GM12878 (cell line): ENCODE measurements around the gene NELL1. TPM values are rescaled to one million over a fixed set of nuclear protein-coding genes. Genes with fewer than 3 reads are reported as not detected.

Experiments
- ATAC-seq: fragments of 200-7000 bp; cut with Tn5 transposase; 3 replicates; pipeline ENCODE4 v1.9.1; 2020; ENCODE audit warnings: mild to moderate bottlenecking, moderate library complexity
- BruUV-seq: library from RNA; stranded (reverse); fragments of 400-500 nt; replicated peaks from 2 replicates; lab custom pipeline; 2021; lab: Mats Ljungman, UMichigan
- CTCF ChIA-PET: fragments of 300-600 bp; sonication (Branson Sonifier 250); formaldehyde crosslinking; extraction: SDS; loops from one replicate; lab custom pipeline; 2021; ENCODE audit warnings: inconsistent platforms; lab: Yijun Ruan, JAX
- POLR2A ChIA-PET: fragments of 350-600 bp; formaldehyde crosslinking; extraction: SDS; loops from one replicate; lab custom pipeline; 2021; ENCODE audit warnings: inconsistent platforms; lab: Charles Lee
- RAD21 ChIA-PET: fragments of 300-600 bp; sonication (Branson Sonifier 250); formaldehyde crosslinking; loops from one replicate; lab custom pipeline; 2023; ENCODE audit warnings: antibody characterized with exemption; ENCODE audit not compliant: unreplicated experiment; lab: Charles Lee
- SMC1A ChIA-PET: fragments of 300-600 bp; sonication (Branson Sonifier 250); formaldehyde crosslinking; loops from one replicate; lab custom pipeline; 2023; ENCODE audit not compliant: unreplicated experiment, uncharacterized antibody; lab: Charles Lee
- DNase-seq: peaks from one replicate; pipeline ENCODE4 v3.0.0-alpha.2; 2011; ENCODE audit warnings: low read depth, low spot score
- FAIRE-seq: peaks from 3 replicates; lab custom pipeline; 2011; peaks lifted over from hg19 to GRCh38; lab: Jason Lieb, UNC
- H2AFZ ChIP-seq: 2 replicates; pipeline ENCODE4 v1.6.0; 2011; ENCODE audit warnings: low read depth, low read length, control low read depth; ENCODE audit not compliant: control insufficient read depth
- H3K27ac ChIP-seq: 2 replicates; pipeline ENCODE4 v1.5.1; 2011; ENCODE audit warnings: control low read depth; ENCODE audit not compliant: control insufficient read depth, insufficient read depth
- H3K27me3 ChIP-seq, 2 experiments: replicated peaks in 1 of 2; 2 replicates each; pipeline versions ENCODE4 v1.6.0 to v1.6.1; 2011; ENCODE audit warnings: low read length in 1 of 2; ENCODE audit not compliant: control insufficient read depth in 2 of 2, insufficient read depth in 2 of 2
- H3K36me3 ChIP-seq, 2 experiments: 2 replicates each; pipeline ENCODE4 v1.5.1; 2011; ENCODE audit warnings: low read length in 1 of 2; ENCODE audit not compliant: control insufficient read depth in 2 of 2, insufficient read depth in 2 of 2
- H3K4me1 ChIP-seq: 2 replicates; pipeline ENCODE4 v1.6.1; 2011; ENCODE audit warnings: mild to moderate bottlenecking, low read length, moderate library complexity, mixed read lengths; ENCODE audit not compliant: control insufficient read depth, insufficient read depth
- H3K4me2 ChIP-seq: 2 replicates; pipeline ENCODE4 v1.6.0; 2011; ENCODE audit warnings: control low read depth; ENCODE audit not compliant: control insufficient read depth, insufficient read depth
- H3K4me3 ChIP-seq: fragments of 200-600 bp; sonication (generic); 2 replicates; pipeline ENCODE4 v1.5.1; 2016
- H3K79me2 ChIP-seq: 2 replicates; pipeline ENCODE4 v1.6.0; 2011; ENCODE audit warnings: low read length; ENCODE audit not compliant: control insufficient read depth, insufficient read depth
- H3K9ac ChIP-seq: 2 replicates; pipeline ENCODE4 v1.8.0; 2011; ENCODE audit warnings: low read length, control low read depth, mixed read lengths; ENCODE audit not compliant: control insufficient read depth, insufficient read depth
- H3K9me3 ChIP-seq: replicated peaks from 3 replicates; pipeline ENCODE4 v1.5.1; 2011; ENCODE audit warnings: mild to moderate bottlenecking, low read length; ENCODE audit not compliant: control insufficient read depth, insufficient read depth
- H4K20me1 ChIP-seq: 2 replicates; pipeline ENCODE4 v1.6.0; 2011; ENCODE audit not compliant: control insufficient read depth, insufficient read depth
- ASH2L ChIP-seq: fragments of 300-600, 200-600 bp; sonication (generic); IDR thresholded peaks from 2 replicates; pipeline ENCODE4 v1.6.1; 2017; ENCODE audit warnings: low read depth, mild to moderate bottlenecking, borderline replicate concordance
- CEBPB ChIP-seq, 2 experiments: fragments of 150-350 bp in 1 of 2; IDR thresholded peaks; 2 replicates each; pipeline ENCODE4 v1.6.1; 2012 to 2014; ENCODE audit warnings: low read depth in 2 of 2, low read length in 2 of 2, borderline replicate concordance in 1 of 2, inconsistent platforms in 1 of 2
- CHD1 ChIP-seq: IDR thresholded peaks from 2 replicates; pipeline ENCODE4 v1.6.1; 2012; ENCODE audit warnings: low read depth, low read length, improper control_type of control experiment
- MEF2A ChIP-seq: IDR thresholded peaks from 2 replicates; pipeline ENCODE4 v1.6.1; 2011; ENCODE audit warnings: low read depth, mild to moderate bottlenecking, low read length, moderate library complexity; ENCODE audit not compliant: insufficient read depth
- MYB ChIP-seq: fragments of 150-350 bp; IDR thresholded peaks from 2 replicates; pipeline ENCODE4 v1.6.1; 2014; ENCODE audit warnings: mild to moderate bottlenecking, low read depth, low read length, borderline replicate concordance
- NFYB ChIP-seq: IDR thresholded peaks from 2 replicates; pipeline ENCODE4 v1.6.1; 2011; ENCODE audit warnings: low read depth, mild to moderate bottlenecking, low read length, improper control_type of control experiment, moderate library complexity; ENCODE audit not compliant: insufficient read depth
- SPI1 ChIP-seq: IDR thresholded peaks from 2 replicates; pipeline ENCODE4 v1.6.1; 2011; ENCODE audit warnings: low read depth, mild to moderate bottlenecking, low read length, moderate library complexity, borderline replicate concordance; ENCODE audit not compliant: insufficient read depth
- TCF7 ChIP-seq: IDR thresholded peaks from 2 replicates; pipeline ENCODE4 v1.6.1; 2014; ENCODE audit warnings: antibody characterized with exemption, borderline replicate concordance
- YBX1 ChIP-seq: fragments of 450-650 bp; IDR thresholded peaks from 2 replicates; pipeline ENCODE4 v1.6.1; 2016; ENCODE audit warnings: antibody characterized with exemption
- ZBTB11 ChIP-seq: fragments of 450-650 bp; formaldehyde crosslinking; IDR thresholded peaks from 2 replicates; pipeline ENCODE4 v1.5.0; 2022; ENCODE audit warnings: mild to moderate bottlenecking, missing genetic modification characterization
- ZBTB33 ChIP-seq: fragments of 450-650 bp; IDR thresholded peaks from 2 replicates; pipeline ENCODE4 v1.6.1; 2017; ENCODE audit warnings: mild to moderate bottlenecking
- WGBS: methylation state at CpG from one replicate; pipeline ENCODE4 v1.1.6; 2016; ENCODE audit warnings: low lambda C conversion rate; ENCODE audit not compliant: insufficient replicate concordance, insufficient coverage; ENCODE audit errors: missing lambda C conversion rate; 5-methylcytosine and 5-hydroxymethylcytosine counted together
- in situ Hi-C: fragments of 300-500 bp; cut with MboI; formaldehyde crosslinking; loops from 9 replicates; pipeline ENCODE4 v1.14.3; 2018; ENCODE audit warnings: mixed read lengths
- intact Hi-C: fragments of 100-400 bp; cut with micrococcal nuclease; formaldehyde crosslinking; loops from one replicate; pipeline ENCODE4 v1.14.2; 2022; ENCODE audit not compliant: unreplicated experiment
- polyA plus RNA-seq, 11 experiments: library from polyadenylated mRNA; depleted of rRNA in 4 of 11; unstranded in 6 of 11; stranded (reverse) in 5 of 11; fragments of >200 nt; fragmentation: Nextera tagmentation in 4 of 11; fragmentation: Illumina TruSeq in 1 of 11; extraction: Ambion mirVana in 4 of 11; extraction: Trizol in 1 of 11; gene quantifications; 1 replicate in 1 of 11; 2 replicates in 10 of 11; pipeline versions ENCODE4 v1.2.1 to v1.2.3, GENCODE V29; 2011 to 2016; ENCODE audit warnings: inconsistent platforms in 2 of 11, missing spikeins in 2 of 11, low read depth in 1 of 11
- total RNA-seq, 4 experiments: library from RNA; depleted of rRNA in 3 of 4; stranded (reverse); fragments of >200 nt in 3 of 4; fragmentation: Illumina TruSeq in 1 of 4; extraction: Trizol in 1 of 4; gene quantifications; 2 replicates each; pipeline versions ENCODE4 v1.2.1 to v1.2.3, GENCODE V29; 2013 to 2021

Gene NELL1
- total and polyA plus RNA-seq, 10 of the 15 experiments (the other 5 are each of a cell fraction or from before 2014, with no cell fraction given): 0.02 to 0.12 TPM; not detected in 8

GRCh38 chr11:21142007-21142406 is 472.6 kb downstream of the NELL1 start (continued):
- no peak for TF ChIP-seq ZBTB11
- no peak for TF ChIP-seq ZBTB33

- 19% methylated on average over 2 of the region's 2 CpGs for WGBS
- in situ Hi-C loops (no loop called here), intact Hi-C loops (loop anchor here (5.0 kb wide), 1 partner anchor 368 kb away; no protein-coding TSS in a partner anchor)
- TF ChIP-seq CEBPB (IDR thresholded peaks at IDR 0.05; ENCODE audit: borderline replicate concordance in 1 of 2, low read depth in 2 of 2, low read length in 2 of 2): no peak
- no peak for TF ChIP-seq CHD1
- TF ChIP-seq NFYB: no peak
- TF ChIP-seq MEF2A: no peak
- TF ChIP-seq MYB: no peak
- TF ChIP-seq ASH2L: no peak
- no peak for TF ChIP-seq SPI1
- TF ChIP-seq YBX1: no peak
- TF ChIP-seq TCF7: no peak
- RAD21 ChIA-PET: interaction anchor here (0.5 kb wide), 1 partner anchor 20 kb away, joined by 3 read pairs; no protein-coding TSS in a partner anchor
- BruUV-seq: no TSS peak
- SMC1A ChIA-PET: interaction anchor here (0.6 kb wide), 1 partner anchor 17 kb away, joined by 3 read pairs; no protein-coding TSS in a partner anchor
- CTCF ChIA-PET: no interaction called here
- Histone ChIP-seq H2AFZ (no peak overlapping the region), H3K4me3 (no peak overlapping the region), H4K20me1 (no peaks in the 10 kb centered on the region), H3K27ac (no peak overlapping the region), H3K79me2 (no peaks in the 10 kb centered on the region), H3K4me1 (no peaks in the 10 kb centered on the region), H3K4me2 (no peak overlapping the region), H3K9ac (no peak overlapping the region), H3K9me3 (no peaks in the 10 kb centered on the region), H3K27me3 (no peaks in the 10 kb centered on the region), H3K36me3 (no peaks in the 10 kb centered on the region)
- POLR2A ChIA-PET: no interaction called here
- no peak for ATAC-seq
- DNase-seq: no peak
- FAIRE-seq: no peak
Observed at GRCh38 chr11:21144531-21144930, 475.1 kb downstream of the NELL1 start.
